ENCODE measurements around the gene GAGE12J. TPM values are rescaled to one million over a fixed set of nuclear protein-coding genes. Genes with fewer than 3 reads are reported as not detected.

GAGE12J gene
- total RNA-seq, 1 experiment from 2014 or later, result not detected

- no peaks in the 10 kb centered on the region for H3K27me3 ChIP-seq (ENCODE audit: insufficient read depth, low read length)
- H3K27ac ChIP-seq (ENCODE audit: low read depth, low read length), result no peak overlapping the region
- RAD21 ChIA-PET (ENCODE audit: low non-redundant PET in 1 of 2, low total read pairs in 2 of 2, uncharacterized antibody in 2 of 2, unreplicated experiment in 2 of 2), result no interaction called here
- no peaks in the 10 kb centered on the region for H3K36me3 ChIP-seq (ENCODE audit: control insufficient read depth in 1 of 2, insufficient read depth in 2 of 2, low read length in 2 of 2)
- H3K9me2 ChIP-seq (ENCODE audit: insufficient read depth), result no peaks in the 10 kb centered on the region
- no peak overlapping the region for H3K4me2 ChIP-seq (ENCODE audit: low read length)
- TF ChIP-seq JUND (IDR thresholded peaks at IDR 0.05) (no peak), MAX (IDR thresholded peaks at IDR 0.05) (no peak), POLR2A (IDR thresholded peaks at IDR 0.05; ENCODE audit: borderline replicate concordance, extremely low read depth, insufficient read depth, insufficient read length) (no peak), SP1 (IDR thresholded peaks at IDR 0.05; ENCODE audit: low read depth) (no peak), ZFX (IDR thresholded peaks at IDR 0.05) (no peak), REST (IDR thresholded peaks at IDR 0.05; ENCODE audit: low read depth) (no peak), FOSL1 (IDR thresholded peaks at IDR 0.05; ENCODE audit: low read depth) (no peak), SRF (IDR thresholded peaks at IDR 0.05; ENCODE audit: low read depth) (no peak)
- no peak overlapping the region for H2AFZ ChIP-seq (ENCODE audit: low read depth, low read length, poor library complexity, severe bottlenecking)
- ATAC-seq, result no peak
- H3K9me3 ChIP-seq (ENCODE audit: control insufficient read depth in 1 of 2, insufficient read depth in 1 of 2, low read depth in 1 of 2, low read length in 2 of 2), result no peaks in the 10 kb centered on the region
- POLR2A ChIA-PET, result no interaction called here
- no peak for DNase-seq (ENCODE audit: low read depth, low spot score)
- peaks cover 0 to 4% of the 10 kb centered on the region in 2 experiments; a peak in 1 of 4 replicates for H3K4me1 ChIP-seq (ENCODE audit: control insufficient read depth in 1 of 2, insufficient read depth in 2 of 2, low read length in 2 of 2)
- no peaks in the 10 kb centered on the region for H4K20me1 ChIP-seq (ENCODE audit: insufficient read depth)
- intact Hi-C loops (cut with micrococcal nuclease), result no loop called here
- CTCF ChIA-PET, result no interaction called here
- no peak overlapping the region for H3K9ac ChIP-seq (ENCODE audit: low read length)
- BruUV-seq (replicated peaks), result no TSS peak
- no peaks in the 10 kb centered on the region for H3K79me2 ChIP-seq (ENCODE audit: insufficient read depth, low read length)
- no peak overlapping the region for H3K4me3 ChIP-seq (replicated peaks in 1 of 2; ENCODE audit: low read depth in 1 of 2, low read length in 2 of 2)
These were observed 37.6 kb upstream of the GAGE12J start for GRCh38 chrX:49284212-49284611.

- Histone ChIP-seq H3K27me3 (ENCODE audit: insufficient read depth, low read length) (no peaks in the 10 kb centered on the region), H2AFZ (ENCODE audit: low read depth, low read length, poor library complexity, severe bottlenecking) (no peak overlapping the region), H3K4me2 (ENCODE audit: low read length) (no peak overlapping the region), H3K9ac (ENCODE audit: low read length) (no peak overlapping the region), H4K20me1 (ENCODE audit: insufficient read depth) (no peaks in the 10 kb centered on the region), H3K79me2 (ENCODE audit: insufficient read depth, low read length) (no peaks in the 10 kb centered on the region), H3K9me3 (ENCODE audit: control insufficient read depth in 1 of 2, insufficient read depth in 1 of 2, low read depth in 1 of 2, low read length in 2 of 2) (no peaks in the 10 kb centered on the region), H3K4me3 (replicated peaks in 1 of 2; ENCODE audit: low read depth in 1 of 2, low read length in 2 of 2) (no peak overlapping the region), H3K27ac (ENCODE audit: low read depth, low read length) (no peak overlapping the region), H3K9me2 (ENCODE audit: insufficient read depth) (no peaks in the 10 kb centered on the region), H3K4me1 (ENCODE audit: control insufficient read depth in 1 of 2, insufficient read depth in 2 of 2, low read length in 2 of 2) (peaks cover 0 to 4% of the 10 kb centered on the region in 2 experiments; a peak in 1 of 4 replicates), H3K36me3 (ENCODE audit: control insufficient read depth in 1 of 2, insufficient read depth in 2 of 2, low read length in 2 of 2) (no peaks in the 10 kb centered on the region)
- no TSS peak for BruUV-seq (replicated peaks)
- POLR2A ChIA-PET, result no interaction called here
- CTCF ChIA-PET, result no interaction called here
- no peak for ATAC-seq
- intact Hi-C loops (cut with micrococcal nuclease), result no loop called here
- DNase-seq (ENCODE audit: low read depth, low spot score), result no peak
- RAD21 ChIA-PET (ENCODE audit: low non-redundant PET in 1 of 2, low total read pairs in 2 of 2, uncharacterized antibody in 2 of 2, unreplicated experiment in 2 of 2), result no interaction called here
- no peak for TF ChIP-seq TCF7L2 (IDR thresholded peaks at IDR 0.05; ENCODE audit: borderline replicate concordance, extremely low read depth, insufficient read depth, insufficient read length)
- no peak for TF ChIP-seq EZH2phosphoT487 (IDR thresholded peaks at IDR 0.05; ENCODE audit: borderline replicate concordance)
- no peak for TF ChIP-seq EZH2 (IDR thresholded peaks at IDR 0.05)
- TF ChIP-seq POLR2AphosphoS5 (IDR thresholded peaks at IDR 0.05; ENCODE audit: low read depth, low read length), result no peak
These were observed 35.7 kb upstream of the GAGE12J start for GRCh38 chrX:49286136-49286535.
